Smooth muscle cell of the brain vasculature (primary cell): ENCODE results near the gene HOXA4.

ENCODE experiments used
- DNase-seq: peaks from one replicate; pipeline ENCODE4 v3.0.0-alpha.2; 2012; ENCODE audit warnings: low read depth, low spot score

HOXA4 gene

DNA sequence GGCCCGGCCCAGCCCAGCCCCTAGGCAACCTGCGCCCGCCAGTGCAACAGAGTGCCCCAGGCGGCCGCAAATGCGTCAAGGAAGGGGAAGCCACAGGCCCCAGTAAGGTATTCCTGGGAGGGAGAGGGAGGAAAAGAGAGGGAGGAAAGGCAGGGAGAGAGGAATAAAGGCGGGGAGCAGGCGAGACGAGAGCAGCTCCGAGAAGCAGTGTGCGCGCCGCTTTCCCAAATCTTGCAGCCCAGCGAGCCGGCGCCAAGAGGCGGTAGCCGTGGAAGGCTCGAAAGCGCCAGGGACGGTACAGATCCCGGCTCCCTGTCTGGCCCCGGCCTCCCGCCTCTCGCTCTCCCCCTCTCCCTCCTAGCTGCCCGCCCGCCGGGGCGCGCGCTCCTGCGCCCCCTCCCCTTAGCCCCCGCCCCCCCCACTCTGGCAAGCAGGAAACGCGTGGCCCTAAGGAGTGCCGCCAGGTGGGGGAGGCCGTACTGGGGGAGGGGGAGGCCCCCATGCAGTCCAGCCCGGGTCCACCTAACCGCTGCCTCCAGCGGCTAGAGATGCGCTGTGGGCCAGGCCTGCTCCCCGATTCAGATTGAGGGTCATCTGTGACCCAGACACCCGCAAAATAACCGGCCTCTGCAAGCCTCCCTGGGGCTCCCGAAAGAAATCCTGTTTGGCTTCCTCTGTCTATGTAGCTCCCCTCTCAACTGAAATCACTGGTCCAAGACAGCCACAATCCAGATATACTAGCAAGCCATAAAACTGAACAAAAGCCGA, 39.3 kb upstream of the HOXA4 start:
- DNase-seq, result no peak

DNA sequence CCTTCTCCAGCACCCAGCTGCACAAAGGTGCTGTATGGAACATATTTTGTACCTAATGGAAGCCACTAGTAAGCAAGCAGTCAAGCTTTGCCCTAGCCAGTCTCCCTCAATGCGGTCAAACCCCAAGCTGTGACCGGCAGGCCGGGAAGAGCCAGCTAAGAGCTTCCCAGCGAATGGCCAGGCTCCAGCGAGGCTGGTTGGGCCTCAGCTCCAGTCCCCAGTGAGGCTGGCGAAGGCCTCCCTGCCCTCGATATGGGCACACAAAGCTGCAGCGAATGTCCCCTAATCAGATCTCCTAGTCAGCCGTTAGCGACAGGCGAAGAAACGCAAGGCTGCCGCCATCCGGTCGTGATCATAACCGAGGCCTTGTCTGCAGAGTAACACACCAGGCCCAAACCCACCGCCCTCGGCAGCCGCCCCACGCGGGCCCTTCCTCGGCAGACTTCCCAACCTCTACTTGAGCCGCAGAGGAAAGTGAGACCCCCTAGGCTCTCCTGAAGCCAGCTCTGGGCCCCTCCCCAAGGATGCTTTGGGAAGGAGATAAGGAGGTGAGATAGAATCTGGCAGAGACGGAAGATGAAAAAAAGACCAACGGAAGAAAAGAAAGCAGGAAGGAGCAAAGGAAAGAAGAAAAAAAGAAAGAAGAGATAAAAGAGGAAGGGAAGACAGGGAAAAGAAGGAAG, 37.8 kb upstream of the HOXA4 start:
- DNase-seq, result no peak

DNA sequence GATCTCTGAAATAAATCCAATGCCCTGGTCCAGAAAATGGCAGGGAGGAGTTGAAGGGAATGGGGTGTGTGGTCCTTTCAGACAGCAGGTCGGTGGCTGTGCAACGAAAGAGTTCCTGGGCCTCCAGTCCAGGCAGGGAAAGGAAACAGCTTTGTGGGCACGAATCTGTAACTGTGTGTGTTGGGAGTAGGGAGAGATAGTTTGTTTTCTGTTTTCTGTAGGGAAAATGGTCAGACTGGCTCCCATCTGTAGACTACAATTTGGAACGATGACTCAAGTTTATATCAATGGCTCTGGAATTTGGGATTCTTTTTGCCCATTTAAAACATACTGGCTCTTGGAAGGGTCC, 37.3 kb upstream of the HOXA4 start:
- DNase-seq, result no peak

DNA sequence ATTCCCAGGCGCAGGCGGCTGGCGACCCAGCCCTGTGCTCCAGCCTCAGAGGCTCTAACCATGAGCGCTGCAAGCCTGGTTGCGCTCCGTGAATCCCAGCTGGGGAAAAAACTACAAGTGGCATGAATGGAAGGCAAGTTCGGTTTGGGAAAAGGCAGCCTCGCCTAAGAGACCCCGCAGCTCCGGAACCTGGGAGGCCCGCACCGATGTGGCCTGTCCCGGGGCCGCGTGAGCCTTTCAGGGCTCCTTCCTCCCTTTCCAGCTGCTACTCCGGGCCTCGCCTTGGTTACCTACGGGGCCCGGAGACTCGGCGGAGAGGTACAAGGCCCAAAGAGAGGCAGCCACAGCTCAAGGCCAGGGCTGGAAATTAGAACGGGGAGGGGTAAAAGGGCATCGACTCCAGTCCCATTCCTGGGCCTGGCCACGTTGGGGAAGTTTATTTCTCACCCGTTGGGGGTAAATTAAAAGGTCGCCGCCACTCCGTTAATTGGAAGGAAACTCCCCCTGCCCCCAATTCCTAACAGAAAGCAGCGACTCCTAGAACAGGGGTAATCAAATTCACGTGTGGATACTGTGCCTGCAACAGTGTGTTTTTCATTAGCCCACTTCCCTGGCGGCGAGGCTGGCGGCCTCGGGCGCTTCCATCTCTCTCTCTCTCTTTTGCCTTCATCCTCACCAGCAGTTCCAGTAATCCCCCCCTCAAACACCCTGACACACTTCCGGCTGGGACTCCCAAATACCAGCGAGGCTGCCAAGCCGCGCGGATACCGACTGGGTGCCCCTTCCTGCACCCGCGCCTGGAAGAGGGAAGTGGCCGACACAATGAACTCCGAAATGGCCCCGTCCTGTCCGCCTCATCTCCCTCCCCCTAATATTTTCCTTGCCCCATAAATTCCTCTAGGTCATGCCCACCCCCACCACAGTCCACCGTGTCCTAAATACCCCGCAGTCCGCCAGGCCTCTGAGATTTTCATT, 36.3 kb upstream of the HOXA4 start:
- no peak for DNase-seq

DNA sequence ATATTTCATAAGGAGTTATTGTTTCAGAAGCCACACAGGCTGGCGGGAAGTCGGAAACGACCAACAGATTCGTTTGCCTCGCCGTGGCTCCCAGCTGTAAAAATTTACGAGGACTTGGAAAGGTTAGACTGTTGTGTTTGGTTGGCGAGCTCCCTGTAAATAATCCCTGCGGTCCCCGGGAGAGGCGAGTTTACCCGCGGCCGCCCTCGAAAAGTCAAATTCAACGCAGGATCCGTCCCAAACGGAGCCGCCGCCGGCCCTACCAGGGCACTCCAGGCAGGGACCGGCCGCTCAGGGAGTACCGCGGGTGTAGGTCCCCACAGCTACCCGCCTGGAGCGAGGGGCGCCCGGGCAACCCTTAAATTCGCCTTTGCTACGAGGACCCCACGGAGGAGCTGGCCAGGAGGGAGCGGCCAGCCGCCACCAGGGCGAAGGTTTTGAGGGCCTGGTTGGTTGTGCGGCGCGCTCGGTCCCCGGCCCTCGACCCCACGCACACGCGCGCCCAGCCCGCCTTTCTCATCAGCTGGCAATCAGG, 35.5 kb upstream of the HOXA4 start:
- no peak for DNase-seq

DNA sequence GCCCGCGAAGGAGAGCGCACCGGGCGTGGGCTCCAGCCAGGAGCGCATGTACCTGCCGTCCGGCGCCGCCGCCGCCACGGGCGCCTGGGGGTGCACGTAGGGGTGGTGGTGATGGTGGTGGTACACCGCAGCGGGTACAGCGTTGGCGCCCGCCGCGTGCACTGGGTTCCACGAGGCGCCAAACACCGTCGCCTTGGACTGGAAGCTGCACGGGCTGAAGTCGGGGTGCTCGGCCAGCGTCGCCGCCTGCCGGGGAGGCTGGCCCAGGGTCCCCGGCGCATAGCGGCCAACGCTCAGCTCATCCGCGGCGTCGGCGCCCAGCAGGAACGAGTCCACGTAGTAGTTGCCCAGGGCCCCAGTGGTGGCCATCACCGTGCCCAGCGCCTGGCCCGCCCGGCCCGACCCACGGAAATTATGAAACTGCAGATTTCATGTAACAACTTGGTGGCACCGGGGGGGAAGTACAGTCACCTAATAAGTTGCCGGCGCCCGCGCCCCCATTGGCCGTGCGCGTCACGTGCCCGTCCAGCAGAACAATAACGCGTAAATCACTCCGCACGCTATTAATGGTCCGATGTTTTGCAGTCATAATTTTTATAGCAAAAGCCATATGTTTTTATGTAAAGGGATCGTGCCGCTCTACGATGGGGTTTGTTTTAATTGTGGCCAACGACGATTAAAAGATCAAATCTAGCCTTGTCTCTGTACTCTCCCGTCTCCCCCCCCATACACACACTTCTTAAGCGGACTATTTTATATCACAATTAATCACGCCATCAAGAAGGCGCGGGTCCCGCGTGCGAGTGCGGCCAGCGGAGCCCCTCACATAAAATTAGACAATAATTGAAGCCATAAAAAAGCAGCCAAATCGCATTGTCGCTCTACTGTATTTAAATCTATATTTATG, 34.8 kb upstream of the HOXA4 start, which contains the start of gene HOXA9:
TSS of gene HOXA9 (minus strand) at position 449 of the 907 bp plus-strand sequence. CDS start at position 369, 80 bp downstream.
- no peak for DNase-seq

DNA sequence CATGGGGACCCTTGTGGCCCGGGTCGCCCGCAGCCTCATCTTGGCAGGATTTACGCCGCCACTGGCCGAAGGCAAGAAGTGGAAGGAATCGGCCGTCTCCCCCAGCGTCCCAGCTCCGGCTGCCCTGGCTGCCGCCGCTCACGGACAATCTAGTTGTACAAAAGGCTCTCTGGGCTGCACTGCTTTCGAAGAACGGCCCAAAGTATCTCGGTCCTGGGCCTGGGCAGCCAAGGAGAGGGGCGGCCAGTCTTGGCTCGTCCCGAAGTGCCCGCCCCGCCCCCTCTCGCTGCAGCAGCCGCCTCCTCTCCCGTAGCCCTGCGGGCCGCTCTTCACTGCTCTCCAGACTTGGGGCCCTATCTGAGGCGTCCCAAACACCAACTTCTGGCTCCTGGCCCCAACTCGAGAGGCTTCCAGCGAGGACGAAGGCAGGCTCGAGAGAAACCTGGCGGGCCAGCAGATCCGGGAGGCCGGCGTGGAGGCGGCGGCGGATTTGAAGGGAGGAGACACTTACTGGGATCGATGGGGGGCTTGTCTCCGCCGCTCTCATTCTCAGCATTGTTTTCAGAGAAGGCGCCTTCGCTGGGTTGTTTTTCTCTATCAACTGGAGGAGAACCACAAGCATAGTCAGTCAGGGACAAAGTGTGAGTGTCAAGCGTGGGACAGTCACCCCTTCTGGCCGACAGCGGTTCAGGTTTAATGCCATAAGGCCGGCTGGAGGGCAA, 34.0 kb upstream of the HOXA4 start:
- no peak for DNase-seq

DNA sequence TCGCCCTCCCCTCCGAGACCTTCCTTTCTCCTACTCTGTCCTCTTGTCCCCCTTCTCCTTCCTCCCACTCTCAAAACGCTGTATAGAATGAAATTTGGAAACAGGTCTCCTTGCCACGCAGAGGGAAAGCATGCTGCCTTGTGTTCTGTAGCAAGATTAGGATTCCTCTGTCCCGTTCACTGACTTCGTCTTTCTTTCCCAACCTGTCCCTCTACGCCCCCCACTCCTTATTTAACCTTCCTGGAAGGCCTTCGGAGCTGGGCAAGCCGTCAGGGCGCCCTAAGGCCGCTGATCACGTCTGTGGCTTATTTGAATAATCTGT, 33.4 kb upstream of the HOXA4 start:
- DNase-seq, result no peak

DNA sequence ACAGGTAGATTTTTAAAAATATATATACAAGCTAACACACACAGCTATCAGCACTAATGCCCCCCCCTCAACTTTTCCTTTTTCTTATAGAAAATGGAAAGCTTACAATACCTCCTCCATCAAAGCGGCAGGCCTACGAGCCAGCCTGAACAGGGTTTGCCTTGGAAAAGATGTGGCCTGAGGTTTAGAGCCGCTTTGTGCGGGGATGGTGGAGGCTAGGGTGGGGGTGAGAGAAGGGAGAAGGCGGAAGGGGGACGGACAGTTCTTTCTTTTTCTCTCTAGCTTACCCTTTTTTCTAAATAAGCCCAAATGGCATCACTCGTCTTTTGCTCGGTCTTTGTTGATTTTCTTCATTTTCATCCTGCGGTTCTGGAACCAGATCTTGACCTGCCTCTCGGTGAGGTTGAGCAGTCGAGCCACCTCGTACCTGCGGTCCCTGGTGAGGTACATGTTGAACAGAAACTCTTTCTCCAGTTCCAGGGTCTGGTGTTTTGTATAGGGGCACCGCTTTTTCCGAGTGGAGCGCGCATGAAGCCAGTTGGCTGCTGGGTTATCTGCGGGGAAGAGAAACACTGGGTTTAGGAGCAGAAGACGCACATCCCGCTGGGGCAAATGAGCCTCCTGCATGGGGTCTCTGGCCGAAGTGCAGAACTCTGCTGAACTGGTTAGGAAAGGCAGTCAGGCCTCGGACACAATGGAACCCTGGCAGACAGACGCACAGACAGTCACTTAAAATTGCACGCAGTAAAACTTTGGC, 32.9 kb upstream of the HOXA4 start:
- no peak for DNase-seq

DNA sequence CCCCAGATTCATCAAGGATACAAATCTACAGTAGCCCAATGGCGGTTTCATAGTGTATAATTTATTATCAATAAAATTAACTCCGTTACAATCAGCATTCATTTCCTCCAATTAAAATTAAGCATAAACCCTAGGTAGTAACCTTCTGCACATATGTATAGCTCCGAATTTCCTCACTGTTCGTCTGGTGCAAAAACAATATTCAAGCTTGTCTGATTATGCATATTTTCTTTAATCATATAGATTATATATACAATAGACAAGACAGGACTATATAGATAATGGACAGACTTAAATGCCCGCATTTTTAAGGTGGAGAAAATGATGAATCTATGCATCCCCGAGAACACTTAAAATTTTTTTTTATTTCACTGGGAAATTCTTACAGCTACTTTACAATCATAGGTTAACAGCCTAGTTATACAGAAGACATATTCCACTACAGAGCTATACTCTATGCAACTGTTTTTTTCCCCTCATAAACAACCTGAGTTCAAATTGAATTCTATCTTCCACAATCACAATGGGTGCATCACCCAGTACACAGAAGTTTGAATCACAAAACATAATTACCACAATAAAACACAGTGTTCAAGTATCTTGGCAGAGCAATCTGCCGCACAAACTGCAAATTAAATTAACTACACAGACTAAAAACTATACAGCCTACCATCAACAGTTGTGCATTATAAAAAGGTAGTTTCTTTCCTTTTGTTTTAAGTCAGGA, 32.2 kb upstream of the HOXA4 start:
- DNase-seq, result no peak

DNA sequence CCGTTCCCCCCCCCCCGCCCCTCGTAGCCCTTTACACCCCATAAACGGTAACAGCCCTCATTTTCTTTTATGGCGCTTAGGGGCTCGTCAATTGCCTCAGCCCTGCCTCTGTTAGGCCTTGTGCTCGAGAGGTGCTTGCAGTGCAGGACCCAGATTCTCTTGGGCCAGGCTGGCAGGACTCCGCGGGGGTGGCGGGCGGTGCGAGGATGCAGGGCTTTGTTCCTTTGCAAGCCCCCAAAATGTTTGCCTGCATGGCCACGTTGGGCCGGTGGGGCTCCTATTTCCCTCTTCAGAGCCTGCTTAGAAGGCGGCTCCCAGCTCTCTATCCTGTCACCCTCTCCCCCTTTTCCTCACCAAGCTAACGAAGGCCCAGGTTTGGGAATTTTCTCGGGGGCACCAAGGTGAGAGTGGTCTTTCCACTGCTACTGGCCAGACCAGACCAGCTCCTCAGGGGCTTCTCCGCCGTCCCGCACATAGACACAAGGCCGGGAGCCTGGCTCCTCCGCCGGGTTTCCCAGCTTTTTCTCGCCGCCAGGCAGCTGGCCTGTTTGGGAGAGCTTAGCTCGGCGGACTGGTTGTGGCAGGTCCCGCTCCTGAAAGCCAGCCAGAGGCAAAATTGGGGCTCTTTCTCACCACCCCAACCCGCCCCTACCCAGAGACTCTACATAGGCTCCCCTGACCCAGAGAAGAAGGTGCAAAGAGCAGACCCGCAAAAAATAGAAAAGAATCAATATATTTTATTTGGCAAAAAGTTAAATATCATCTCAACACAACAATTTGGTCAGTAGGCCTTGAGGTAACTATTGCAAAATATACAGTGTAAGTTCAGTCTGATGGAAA, 31.4 kb upstream of the HOXA4 start:
- DNase-seq, result no peak

DNA sequence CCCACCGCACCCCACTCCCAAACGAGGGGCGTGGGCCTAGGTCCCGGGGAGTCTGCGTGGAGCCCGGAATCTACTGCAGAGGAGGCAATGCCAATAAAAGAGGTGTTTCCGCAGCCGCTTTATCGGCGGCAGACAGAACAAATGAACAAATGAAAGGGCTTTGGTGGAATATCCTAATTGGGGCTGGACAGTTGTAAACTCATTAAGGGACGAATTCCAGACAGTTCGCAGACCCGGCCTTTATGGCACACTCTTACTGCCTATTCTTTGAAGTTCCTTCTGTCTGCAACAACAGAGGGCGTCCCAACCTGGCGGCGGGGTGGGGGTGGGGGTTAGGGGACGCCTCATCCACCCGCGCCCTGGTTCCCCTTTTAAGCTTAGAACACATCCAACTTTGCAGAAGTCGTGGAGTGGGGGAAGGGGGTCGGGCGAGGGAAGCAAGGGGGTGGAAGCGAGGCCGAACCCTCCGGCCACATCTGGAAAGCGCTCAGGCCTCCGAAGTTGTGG, 30.7 kb upstream of the HOXA4 start:
- DNase-seq, result no peak

DNA sequence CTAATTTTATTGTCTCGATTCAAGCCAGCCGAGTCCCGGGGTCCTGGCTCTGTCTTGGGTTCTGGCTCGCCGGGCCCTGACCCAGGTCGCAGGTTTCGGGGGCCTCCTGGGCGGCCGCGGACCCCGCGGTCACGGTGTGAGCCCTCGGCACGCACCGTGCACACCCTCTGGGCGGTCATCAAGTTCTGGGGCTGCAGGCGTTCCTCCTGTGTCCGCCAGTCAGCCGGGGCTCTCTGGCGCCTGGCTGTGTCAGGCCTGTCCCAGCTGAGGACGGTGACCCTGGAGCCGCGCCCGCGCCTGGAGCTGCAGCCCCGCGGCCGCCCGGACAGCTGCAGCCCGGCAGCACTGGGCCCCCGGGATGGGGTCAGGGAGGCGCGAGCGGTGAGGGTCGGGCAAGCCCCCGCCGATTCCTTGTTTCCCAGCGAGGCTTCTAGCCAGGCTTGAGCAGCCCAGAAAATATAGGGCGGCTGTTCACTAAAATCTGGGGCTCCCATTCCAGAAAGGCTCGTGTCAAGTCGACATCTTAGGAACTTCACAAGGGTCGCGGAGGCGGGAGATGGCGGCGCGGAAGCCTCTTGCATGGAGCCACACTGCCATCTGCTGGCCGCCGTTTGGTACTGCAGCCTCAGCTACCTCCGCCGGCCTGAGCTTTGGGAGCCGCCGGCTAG, 30.1 kb upstream of the HOXA4 start:
- DNase-seq, result peak; percentile 57

DNA sequence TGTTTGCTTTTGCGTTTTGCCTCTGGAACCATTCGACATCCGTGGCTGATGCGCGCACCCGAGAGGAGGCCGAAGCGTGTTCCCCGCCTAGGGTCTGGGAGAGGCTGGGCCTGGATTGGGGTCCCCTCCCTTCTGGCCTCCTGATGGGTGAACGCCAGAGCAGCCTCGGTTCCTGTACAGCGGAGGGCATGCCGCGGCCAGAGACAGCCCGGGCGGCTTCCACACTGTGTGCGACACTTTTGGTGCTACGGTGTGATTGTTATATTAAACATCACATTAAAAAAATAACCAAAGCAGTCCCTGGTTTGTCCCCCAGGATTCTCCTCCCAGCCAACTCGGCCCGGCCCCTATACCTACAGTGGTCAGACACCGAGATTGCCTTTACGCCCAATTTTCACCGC, 29.6 kb upstream of the HOXA4 start:
- DNase-seq, result no peak

DNA sequence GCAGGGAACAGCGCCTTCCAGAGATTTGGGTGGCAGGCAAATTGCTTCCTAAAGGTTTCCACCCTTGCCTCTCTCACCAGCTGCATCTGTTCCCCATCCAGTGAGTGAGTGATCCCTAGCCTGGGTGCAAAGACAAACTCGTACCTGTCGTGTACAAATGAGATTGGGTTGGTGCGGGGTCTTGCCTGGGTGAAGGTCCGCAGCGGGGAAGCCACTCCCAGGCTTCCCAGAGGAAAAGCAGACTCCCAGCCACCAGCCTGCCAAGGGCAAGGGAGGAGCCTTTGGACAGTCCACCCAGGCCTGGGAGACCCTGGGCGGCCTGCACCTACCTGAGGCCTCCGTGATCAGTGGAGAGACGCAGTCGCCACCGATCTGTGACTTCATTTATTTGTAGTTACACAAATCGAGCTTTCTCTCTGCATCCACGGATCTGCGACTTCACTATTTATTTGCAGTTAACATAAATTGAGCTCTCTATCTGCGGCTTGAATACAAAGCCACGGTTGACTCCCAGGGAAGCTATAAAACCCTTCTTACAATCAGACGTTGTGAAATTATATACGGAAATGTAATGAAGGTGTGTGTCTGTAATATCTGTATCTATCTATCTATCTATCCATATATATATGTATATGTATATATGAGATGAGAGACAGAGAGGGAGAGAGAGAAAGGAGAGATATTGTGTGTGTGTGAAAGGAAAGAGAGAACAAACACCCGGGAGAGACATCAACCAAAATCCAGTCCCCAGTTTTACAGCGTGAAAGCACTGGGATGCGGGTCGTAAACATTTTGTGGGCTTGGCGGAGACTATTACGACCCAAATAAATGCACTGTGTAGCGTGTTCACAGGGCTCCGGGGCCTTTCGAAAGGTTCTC, 28.9 kb upstream of the HOXA4 start:
- no peak for DNase-seq
